GM12878 (cell line): Measurements from ENCODE around the gene GRIA4. TPM values are rescaled to one million over a fixed set of nuclear protein-coding genes. Genes with fewer than 3 reads are reported as not detected.

ENCODE experiments used
- ATAC-seq: fragments of 200-7000 bp; cut with Tn5 transposase; 3 replicates; pipeline ENCODE4 v1.9.1; 2020; ENCODE audit warnings: mild to moderate bottlenecking, moderate library complexity
- BruUV-seq: library from RNA; stranded (reverse); fragments of 400-500 nt; replicated peaks from 2 replicates; lab custom pipeline; 2021; lab: Mats Ljungman, UMichigan
- CTCF ChIA-PET: fragments of 300-600 bp; sonication (Branson Sonifier 250); formaldehyde crosslinking; extraction: SDS; loops from one replicate; lab custom pipeline; 2021; ENCODE audit warnings: inconsistent platforms; lab: Yijun Ruan, JAX
- POLR2A ChIA-PET: fragments of 350-600 bp; formaldehyde crosslinking; extraction: SDS; loops from one replicate; lab custom pipeline; 2021; ENCODE audit warnings: inconsistent platforms; lab: Charles Lee
- RAD21 ChIA-PET: fragments of 300-600 bp; sonication (Branson Sonifier 250); formaldehyde crosslinking; loops from one replicate; lab custom pipeline; 2023; ENCODE audit warnings: antibody characterized with exemption; ENCODE audit not compliant: unreplicated experiment; lab: Charles Lee
- SMC1A ChIA-PET: fragments of 300-600 bp; sonication (Branson Sonifier 250); formaldehyde crosslinking; loops from one replicate; lab custom pipeline; 2023; ENCODE audit not compliant: unreplicated experiment, uncharacterized antibody; lab: Charles Lee
- DNase-seq: peaks from one replicate; pipeline ENCODE4 v3.0.0-alpha.2; 2011; ENCODE audit warnings: low read depth, low spot score
- FAIRE-seq: peaks from 3 replicates; lab custom pipeline; 2011; peaks lifted over from hg19 to GRCh38; lab: Jason Lieb, UNC
- H2AFZ ChIP-seq: 2 replicates; pipeline ENCODE4 v1.6.0; 2011; ENCODE audit warnings: low read depth, low read length, control low read depth; ENCODE audit not compliant: control insufficient read depth
- H3K27ac ChIP-seq: 2 replicates; pipeline ENCODE4 v1.5.1; 2011; ENCODE audit warnings: control low read depth; ENCODE audit not compliant: control insufficient read depth, insufficient read depth
- H3K27me3 ChIP-seq, 2 experiments: replicated peaks in 1 of 2; 2 replicates each; pipeline versions ENCODE4 v1.6.0 to v1.6.1; 2011; ENCODE audit warnings: low read length in 1 of 2; ENCODE audit not compliant: control insufficient read depth in 2 of 2, insufficient read depth in 2 of 2
- H3K36me3 ChIP-seq, 2 experiments: 2 replicates each; pipeline ENCODE4 v1.5.1; 2011; ENCODE audit warnings: low read length in 1 of 2; ENCODE audit not compliant: control insufficient read depth in 2 of 2, insufficient read depth in 2 of 2
- H3K4me1 ChIP-seq: 2 replicates; pipeline ENCODE4 v1.6.1; 2011; ENCODE audit warnings: mild to moderate bottlenecking, low read length, moderate library complexity, mixed read lengths; ENCODE audit not compliant: control insufficient read depth, insufficient read depth
- H3K4me2 ChIP-seq: 2 replicates; pipeline ENCODE4 v1.6.0; 2011; ENCODE audit warnings: control low read depth; ENCODE audit not compliant: control insufficient read depth, insufficient read depth
- H3K4me3 ChIP-seq: fragments of 200-600 bp; sonication (generic); 2 replicates; pipeline ENCODE4 v1.5.1; 2016
- H3K79me2 ChIP-seq: 2 replicates; pipeline ENCODE4 v1.6.0; 2011; ENCODE audit warnings: low read length; ENCODE audit not compliant: control insufficient read depth, insufficient read depth
- H3K9ac ChIP-seq: 2 replicates; pipeline ENCODE4 v1.8.0; 2011; ENCODE audit warnings: low read length, control low read depth, mixed read lengths; ENCODE audit not compliant: control insufficient read depth, insufficient read depth
- H3K9me3 ChIP-seq: replicated peaks from 3 replicates; pipeline ENCODE4 v1.5.1; 2011; ENCODE audit warnings: mild to moderate bottlenecking, low read length; ENCODE audit not compliant: control insufficient read depth, insufficient read depth
- H4K20me1 ChIP-seq: 2 replicates; pipeline ENCODE4 v1.6.0; 2011; ENCODE audit not compliant: control insufficient read depth, insufficient read depth
- CREB1 ChIP-seq: IDR thresholded peaks from 2 replicates; pipeline ENCODE4 v1.6.1; 2012; ENCODE audit warnings: low read depth, mild to moderate bottlenecking, inconsistent platforms
- E2F4 ChIP-seq: IDR thresholded peaks from 2 replicates; pipeline ENCODE4 v1.6.1; 2012; ENCODE audit warnings: low read depth, low read length, improper control_type of control experiment
- FOS ChIP-seq: IDR thresholded peaks from 3 replicates; pipeline ENCODE4 v1.6.1; 2011; ENCODE audit warnings: borderline replicate concordance; ENCODE audit not compliant: insufficient read length; ENCODE audit errors: extremely low read depth
- MEF2B ChIP-seq: fragments of 450-650 bp; IDR thresholded peaks from 2 replicates; pipeline ENCODE4 v1.6.1; 2018; ENCODE audit warnings: mild to moderate bottlenecking, moderate library complexity; ENCODE audit not compliant: partially characterized antibody, poor library complexity, severe bottlenecking
- MYB ChIP-seq: fragments of 150-350 bp; IDR thresholded peaks from 2 replicates; pipeline ENCODE4 v1.6.1; 2014; ENCODE audit warnings: mild to moderate bottlenecking, low read depth, low read length, borderline replicate concordance
- NR2C1 ChIP-seq: fragments of 450-650 bp; IDR thresholded peaks from 2 replicates; pipeline ENCODE4 v1.6.1; 2017; ENCODE audit warnings: antibody characterized with exemption, mild to moderate bottlenecking, moderate library complexity
- POLR2A ChIP-seq: IDR thresholded peaks from 2 replicates; pipeline ENCODE4 v1.6.1; 2011; ENCODE audit warnings: low read depth, mild to moderate bottlenecking, low read length
- POLR2AphosphoS2 ChIP-seq: IDR thresholded peaks from 2 replicates; pipeline ENCODE4 v1.6.1; 2011; ENCODE audit warnings: low read depth, mild to moderate bottlenecking, low read length, improper control_type of control experiment, moderate library complexity
- RAD21 ChIP-seq: IDR thresholded peaks from 2 replicates; pipeline ENCODE4 v1.6.1; 2011; ENCODE audit warnings: mild to moderate bottlenecking, low read depth, low read length, moderate library complexity; ENCODE audit not compliant: insufficient read depth
- RELA ChIP-seq: fragments of 450-650 bp; IDR thresholded peaks from 2 replicates; pipeline ENCODE4 v1.8.0; 2014; ENCODE audit warnings: borderline replicate concordance; ENCODE audit not compliant: partially characterized antibody
- SKIL ChIP-seq: fragments of 450-650 bp; IDR thresholded peaks from 2 replicates; pipeline ENCODE4 v1.6.1; 2017; ENCODE audit warnings: mild to moderate bottlenecking, low read depth, inconsistent platforms; ENCODE audit not compliant: poor library complexity, severe bottlenecking
- SREBF1 ChIP-seq: IDR thresholded peaks from 2 replicates; pipeline ENCODE4 v1.6.1; 2012; ENCODE audit warnings: mild to moderate bottlenecking, low read length
- SREBF2 ChIP-seq: IDR thresholded peaks from 2 replicates; pipeline ENCODE4 v1.6.1; 2012; ENCODE audit warnings: mild to moderate bottlenecking, low read length
- SUZ12 ChIP-seq: fragments of 200-600 bp; sonication (generic); IDR thresholded peaks from one replicate; pipeline ENCODE4 v1.6.1; 2018; ENCODE audit warnings: antibody characterized with exemption, mild to moderate bottlenecking; ENCODE audit not compliant: unreplicated experiment
- ZNF274 ChIP-seq: IDR thresholded peaks from one replicate; pipeline ENCODE4 v1.8.0; 2011; ENCODE audit not compliant: insufficient read length, insufficient read depth
- ZZZ3 ChIP-seq: IDR thresholded peaks from 2 replicates; pipeline ENCODE4 v1.6.1; 2011; ENCODE audit warnings: low read depth; ENCODE audit not compliant: control insufficient read depth, insufficient read length
- WGBS: methylation state at CpG from one replicate; pipeline ENCODE4 v1.1.6; 2016; ENCODE audit warnings: low lambda C conversion rate; ENCODE audit not compliant: insufficient replicate concordance, insufficient coverage; ENCODE audit errors: missing lambda C conversion rate; 5-methylcytosine and 5-hydroxymethylcytosine counted together
- in situ Hi-C: fragments of 300-500 bp; cut with MboI; formaldehyde crosslinking; loops from 9 replicates; pipeline ENCODE4 v1.14.3; 2018; ENCODE audit warnings: mixed read lengths
- intact Hi-C: fragments of 100-400 bp; cut with micrococcal nuclease; formaldehyde crosslinking; loops from one replicate; pipeline ENCODE4 v1.14.2; 2022; ENCODE audit not compliant: unreplicated experiment
- polyA plus RNA-seq, 11 experiments: library from polyadenylated mRNA; depleted of rRNA in 4 of 11; unstranded in 6 of 11; stranded (reverse) in 5 of 11; fragments of >200 nt; fragmentation: Nextera tagmentation in 4 of 11; fragmentation: Illumina TruSeq in 1 of 11; extraction: Ambion mirVana in 4 of 11; extraction: Trizol in 1 of 11; gene quantifications; 1 replicate in 1 of 11; 2 replicates in 10 of 11; pipeline versions ENCODE4 v1.2.1 to v1.2.3, GENCODE V29; 2011 to 2016; ENCODE audit warnings: inconsistent platforms in 2 of 11, missing spikeins in 2 of 11, low read depth in 1 of 11
- total RNA-seq, 4 experiments: library from RNA; depleted of rRNA in 3 of 4; stranded (reverse); fragments of >200 nt in 3 of 4; fragmentation: Illumina TruSeq in 1 of 4; extraction: Trizol in 1 of 4; gene quantifications; 2 replicates each; pipeline versions ENCODE4 v1.2.1 to v1.2.3, GENCODE V29; 2013 to 2021
- TF ChIP-seq, protein P1 (sequence below): IDR thresholded peaks from 2 replicates; pipeline ENCODE4 v1.6.1; 2011; ENCODE audit warnings: mild to moderate bottlenecking, low read depth, low read length, moderate library complexity; ENCODE audit not compliant: insufficient replicate concordance
- TF ChIP-seq, protein P2 (sequence below): fragments of 450-650 bp; IDR thresholded peaks from 2 replicates; pipeline ENCODE4 v1.6.1; 2017; ENCODE audit warnings: mild to moderate bottlenecking

Gene GRIA4
- total and polyA plus RNA-seq, 10 of the 15 experiments (the other 5 are each of a cell fraction or from before 2014, with no cell fraction given): 0.04 TPM; not detected in 9

DNA sequence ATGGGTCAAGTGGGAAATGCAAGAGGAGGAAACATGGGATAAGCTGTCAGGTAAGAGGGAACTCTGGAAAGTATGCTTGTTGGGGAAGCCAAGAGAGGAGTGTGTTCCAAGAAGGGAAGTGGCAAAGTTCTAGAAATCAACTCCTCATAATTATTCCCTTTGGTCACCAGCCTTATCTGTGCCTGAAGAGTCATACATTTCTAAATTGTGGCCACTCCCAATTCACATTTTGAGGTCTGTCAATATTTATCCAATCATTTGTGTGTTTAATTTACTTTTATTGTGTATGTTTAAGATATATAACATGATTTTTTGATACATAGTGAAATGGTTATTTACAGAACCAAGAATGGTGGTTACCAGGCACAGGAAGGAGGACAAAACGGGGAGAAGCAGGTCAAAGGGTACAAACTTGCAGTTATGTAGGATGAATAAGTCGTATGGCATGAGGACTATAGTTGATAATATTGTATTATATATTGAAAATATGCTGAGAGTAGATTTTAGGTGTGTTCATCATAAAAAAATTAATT is 131.7 kb downstream of the GRIA4 start:
- Histone ChIP-seq H2AFZ (no peak overlapping the region), H3K4me3 (no peak overlapping the region), H3K79me2 (no peaks in the 10 kb centered on the region), H4K20me1 (no peaks in the 10 kb centered on the region), H3K9me3 (no peaks in the 10 kb centered on the region), H3K9ac (no peak overlapping the region), H3K4me1 (peaks cover 3% of the 10 kb centered on the region; the same call in 1 of the 2 replicates), H3K27ac (no peak overlapping the region), H3K36me3 (no peaks in the 10 kb centered on the region), H3K4me2 (no peak overlapping the region), H3K27me3 (no peaks in the 10 kb centered on the region)
- ChIA-PET POLR2A (no interaction called here), SMC1A (interaction anchor here (3.0 kb wide), 1 partner anchor 23 kb away, joined by 10 read pairs; no protein-coding TSS in a partner anchor), CTCF (interaction anchor here (1.0 kb wide), 1 partner anchor 23 kb away, joined by 3 read pairs; no protein-coding TSS in a partner anchor), RAD21 (no interaction called here)
- ATAC-seq (no peak), FAIRE-seq (no peak), DNase-seq (no peak)
- in situ Hi-C loops: no loop called here
- no TSS peak for BruUV-seq
- intact Hi-C loops: no loop called here
- 39% methylated on average over 2 of the region's 2 CpGs for WGBS
- no peak for TF ChIP-seq MYB
- no peak for TF ChIP-seq FOS
- TF ChIP-seq RELA: no peak
- no peak for TF ChIP-seq SREBF2
- TF ChIP-seq CREB1: no peak
- TF ChIP-seq, protein P1, sequence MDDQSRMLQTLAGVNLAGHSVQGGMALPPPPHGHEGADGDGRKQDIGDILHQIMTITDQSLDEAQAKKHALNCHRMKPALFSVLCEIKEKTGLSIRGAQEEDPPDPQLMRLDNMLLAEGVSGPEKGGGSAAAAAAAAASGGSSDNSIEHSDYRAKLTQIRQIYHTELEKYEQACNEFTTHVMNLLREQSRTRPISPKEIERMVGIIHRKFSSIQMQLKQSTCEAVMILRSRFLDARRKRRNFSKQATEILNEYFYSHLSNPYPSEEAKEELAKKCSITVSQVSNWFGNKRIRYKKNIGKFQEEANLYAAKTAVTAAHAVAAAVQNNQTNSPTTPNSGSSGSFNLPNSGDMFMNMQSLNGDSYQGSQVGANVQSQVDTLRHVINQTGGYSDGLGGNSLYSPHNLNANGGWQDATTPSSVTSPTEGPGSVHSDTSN: no peak
- no peak for TF ChIP-seq RAD21
- TF ChIP-seq E2F4: no peak
- TF ChIP-seq, protein P2, sequence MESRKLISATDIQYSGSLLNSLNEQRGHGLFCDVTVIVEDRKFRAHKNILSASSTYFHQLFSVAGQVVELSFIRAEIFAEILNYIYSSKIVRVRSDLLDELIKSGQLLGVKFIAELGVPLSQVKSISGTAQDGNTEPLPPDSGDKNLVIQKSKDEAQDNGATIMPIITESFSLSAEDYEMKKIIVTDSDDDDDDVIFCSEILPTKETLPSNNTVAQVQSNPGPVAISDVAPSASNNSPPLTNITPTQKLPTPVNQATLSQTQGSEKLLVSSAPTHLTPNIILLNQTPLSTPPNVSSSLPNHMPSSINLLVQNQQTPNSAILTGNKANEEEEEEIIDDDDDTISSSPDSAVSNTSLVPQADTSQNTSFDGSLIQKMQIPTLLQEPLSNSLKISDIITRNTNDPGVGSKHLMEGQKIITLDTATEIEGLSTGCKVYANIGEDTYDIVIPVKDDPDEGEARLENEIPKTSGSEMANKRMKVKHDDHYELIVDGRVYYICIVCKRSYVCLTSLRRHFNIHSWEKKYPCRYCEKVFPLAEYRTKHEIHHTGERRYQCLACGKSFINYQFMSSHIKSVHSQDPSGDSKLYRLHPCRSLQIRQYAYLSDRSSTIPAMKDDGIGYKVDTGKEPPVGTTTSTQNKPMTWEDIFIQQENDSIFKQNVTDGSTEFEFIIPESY: no peak
- no peak for TF ChIP-seq NR2C1
- no peak for TF ChIP-seq POLR2AphosphoS2
- no peak for TF ChIP-seq SUZ12
- no peak for TF ChIP-seq ZNF274
- TF ChIP-seq SREBF1: no peak
- TF ChIP-seq SKIL: no peak
- no peak for TF ChIP-seq MEF2B
- no peak for TF ChIP-seq ZZZ3
- TF ChIP-seq POLR2A: no peak
